Measurements from ENCODE around the gene WFS1.

Gene WFS1

DNA sequence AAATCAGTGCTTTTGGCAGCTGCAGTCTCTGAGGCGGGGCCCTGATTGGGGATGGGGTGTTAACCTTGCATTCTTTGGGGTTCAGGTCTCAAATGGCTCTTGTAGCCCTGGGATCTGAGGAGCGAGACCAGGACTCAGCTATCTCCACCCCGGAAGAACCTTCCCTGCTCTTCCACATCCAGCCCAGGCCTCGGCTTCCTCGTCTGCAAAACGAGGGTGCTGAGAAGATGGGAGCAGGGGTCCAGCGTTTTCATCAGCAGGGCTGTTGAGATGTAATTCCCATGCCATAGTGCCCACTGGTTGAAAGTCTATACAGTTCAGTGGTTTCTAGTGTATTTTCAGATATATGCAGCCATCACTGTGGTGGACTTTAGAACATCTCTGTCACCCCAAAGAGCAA, 34.6 kb upstream of the WFS1 start:
- no peak for DNase-seq

DNA sequence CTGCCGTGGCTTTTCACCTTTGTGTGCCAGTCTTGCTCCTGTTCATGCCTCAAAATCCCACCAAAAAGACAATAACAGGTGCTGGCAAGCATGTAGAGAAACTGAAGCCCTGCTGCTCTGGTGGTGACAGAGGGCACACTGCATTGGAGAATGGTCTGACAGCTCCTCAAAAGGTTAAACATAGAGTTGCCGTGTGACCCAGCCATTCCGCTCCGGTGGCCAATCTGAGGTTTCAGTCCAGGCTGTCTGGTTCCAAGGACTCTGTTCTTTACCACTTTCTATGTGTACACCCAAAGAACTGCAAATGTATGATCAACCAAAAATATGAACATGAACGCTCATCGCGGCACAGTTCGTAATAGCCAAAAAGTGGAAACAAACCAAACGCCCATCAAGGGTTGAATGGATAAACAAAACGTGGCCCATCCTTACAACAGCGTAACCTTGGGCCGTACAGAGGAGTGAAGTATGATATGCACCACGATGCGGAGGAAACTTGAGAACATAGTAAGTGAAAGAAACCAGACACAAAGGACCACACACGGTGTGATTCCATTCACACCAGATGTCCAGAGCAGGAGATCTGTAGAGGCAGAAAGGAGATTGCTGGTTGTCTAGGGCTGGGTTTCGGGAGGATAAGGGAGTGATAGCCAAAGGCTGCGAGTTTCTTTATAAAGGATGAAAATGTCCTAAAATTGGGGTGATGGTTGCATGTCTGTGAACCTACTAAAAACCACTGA, 33.6 kb upstream of the WFS1 start:
- DNase-seq: no peak

DNA sequence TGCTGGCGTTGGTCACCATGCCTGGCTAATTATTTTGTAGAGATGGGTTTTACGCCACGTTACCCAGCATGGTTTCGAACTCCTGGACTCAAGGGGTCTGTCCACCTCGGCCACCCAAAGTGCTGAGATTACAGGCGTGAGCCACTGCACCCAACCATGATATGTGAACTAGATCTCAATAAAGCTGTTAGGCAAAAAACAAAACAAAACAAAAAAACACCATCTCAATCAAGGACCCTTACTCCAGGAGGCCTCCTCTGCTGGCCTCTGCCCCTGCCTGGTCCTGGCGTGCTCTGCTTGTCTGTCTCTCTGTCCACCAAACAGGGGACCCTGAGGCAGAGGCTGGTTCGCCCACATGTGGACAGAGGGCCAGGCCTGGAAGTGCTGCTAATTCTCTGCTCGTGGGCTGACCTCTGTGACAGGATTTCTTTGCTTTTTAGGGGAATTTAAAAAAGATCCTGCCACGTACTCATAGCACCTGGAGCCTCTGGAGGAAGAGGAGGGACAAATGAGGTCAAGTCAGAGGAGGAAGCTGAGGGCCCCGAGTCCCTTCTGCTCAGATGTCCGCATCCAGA, 32.7 kb upstream of the WFS1 start:
- DNase-seq: no peak

DNA sequence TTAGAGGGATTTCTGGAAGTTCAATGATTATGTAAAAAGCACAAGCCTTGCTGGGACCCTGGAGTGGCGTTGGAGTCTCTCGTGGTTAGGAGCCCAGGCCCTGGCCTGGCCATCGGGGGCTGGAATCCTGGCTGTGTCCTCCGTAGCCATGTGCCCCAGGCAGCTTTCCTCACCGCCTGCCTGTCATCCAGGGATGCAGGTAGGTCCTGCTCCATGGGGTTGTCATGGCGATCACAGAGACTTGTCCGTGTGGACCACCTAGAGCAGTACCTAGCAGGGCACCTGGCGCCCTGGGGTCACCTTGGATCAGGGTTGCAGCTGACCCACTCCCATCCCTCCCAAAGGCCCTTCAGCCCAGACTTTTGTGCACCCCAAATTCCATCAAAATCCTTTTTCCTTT, 30.2 kb upstream of the WFS1 start:
- DNase-seq: no peak

DNA sequence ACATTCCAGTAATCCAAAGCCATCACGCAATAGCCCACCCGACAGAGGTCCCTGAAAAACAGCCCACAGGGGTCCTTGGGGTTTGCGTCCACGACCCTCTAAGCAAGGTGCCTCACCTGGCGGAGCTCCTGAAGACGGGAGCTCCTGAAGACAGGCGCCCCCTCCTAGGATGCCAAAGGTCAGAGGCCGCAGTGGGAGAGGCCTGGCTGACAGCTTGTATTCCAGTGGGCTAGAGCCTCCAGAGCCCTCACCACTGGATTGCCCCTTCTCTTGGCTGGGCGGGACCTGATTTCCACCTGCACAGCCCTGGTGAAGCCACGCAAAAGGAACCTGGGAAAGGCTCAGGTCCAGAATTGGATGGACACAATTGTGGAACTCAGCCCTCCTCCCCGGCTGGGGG, 29.7 kb upstream of the WFS1 start:
- DNase-seq: no peak

DNA sequence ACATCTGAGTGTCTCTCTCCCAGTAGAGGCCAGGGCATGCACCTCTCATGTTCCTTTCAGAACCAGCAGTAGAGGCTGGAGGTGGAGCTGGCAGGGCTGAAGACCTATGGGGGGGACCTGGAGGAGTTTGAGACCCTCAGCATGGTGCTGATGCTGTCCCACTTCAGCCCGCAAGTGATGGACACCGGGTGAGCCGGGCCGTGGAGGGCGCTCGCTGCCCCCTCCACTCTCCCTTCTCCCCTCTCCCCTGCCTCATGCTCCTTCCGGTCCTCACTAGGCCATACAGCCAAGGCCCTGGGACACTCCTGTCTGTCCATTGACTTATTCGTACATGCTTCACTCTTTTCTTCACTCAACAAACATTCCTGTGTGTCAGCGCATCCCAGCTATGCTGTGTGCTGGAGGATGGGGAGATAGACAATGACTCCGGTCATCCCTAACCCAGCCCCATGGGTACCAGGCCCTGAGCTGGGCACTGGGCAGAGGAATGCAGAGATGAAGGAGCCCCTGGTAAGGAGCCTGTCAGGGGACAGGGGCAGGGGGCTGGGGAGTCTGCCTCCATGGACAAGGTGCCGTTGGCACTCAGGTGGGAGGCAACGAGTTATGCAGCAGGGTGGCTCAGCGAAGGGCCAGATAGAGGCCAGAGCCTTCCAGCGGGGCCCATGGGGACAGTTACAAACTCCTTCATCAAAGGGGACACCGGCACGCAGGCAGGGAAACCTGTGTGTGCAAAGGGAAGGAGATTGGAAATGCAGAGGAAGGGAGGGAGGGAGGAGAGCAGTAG, 28.4 kb upstream of the WFS1 start:
- no peak for DNase-seq

DNA sequence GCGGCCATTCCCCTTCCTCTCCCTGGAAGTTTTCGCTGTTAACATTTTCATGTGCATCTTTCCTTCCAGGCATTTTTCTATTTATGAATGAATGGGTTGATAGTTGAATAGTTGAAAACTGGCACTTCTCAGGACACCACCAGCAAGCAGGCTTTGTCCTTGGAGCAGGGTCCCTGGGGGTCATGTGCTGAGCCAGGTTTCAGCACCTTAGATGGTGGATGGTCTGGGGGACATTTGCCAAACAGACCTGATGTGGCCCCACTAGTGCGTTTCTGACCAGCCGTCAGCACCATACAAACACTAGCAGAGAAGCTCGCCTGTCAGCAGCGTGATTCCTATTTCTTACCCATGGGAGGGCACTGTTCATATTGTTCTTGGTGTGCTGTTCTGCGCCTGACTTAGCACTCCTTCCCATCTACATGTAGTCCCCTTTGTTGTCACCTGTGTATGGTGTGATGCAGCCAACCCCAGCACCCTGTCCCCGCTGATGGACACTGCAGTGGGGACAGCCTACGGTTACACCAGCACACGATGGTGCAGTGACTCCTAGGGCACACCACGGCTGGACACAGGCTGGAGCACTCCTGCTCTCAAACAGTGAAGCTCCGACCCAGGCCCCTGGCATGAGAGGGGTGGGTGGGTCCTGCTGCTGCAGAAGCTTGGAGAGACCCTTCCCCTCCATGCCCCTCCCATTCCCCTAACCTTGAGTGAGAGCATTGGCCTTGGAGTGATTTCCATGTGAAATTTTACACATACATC, 27.2 kb upstream of the WFS1 start:
- DNase-seq: no peak

DNA sequence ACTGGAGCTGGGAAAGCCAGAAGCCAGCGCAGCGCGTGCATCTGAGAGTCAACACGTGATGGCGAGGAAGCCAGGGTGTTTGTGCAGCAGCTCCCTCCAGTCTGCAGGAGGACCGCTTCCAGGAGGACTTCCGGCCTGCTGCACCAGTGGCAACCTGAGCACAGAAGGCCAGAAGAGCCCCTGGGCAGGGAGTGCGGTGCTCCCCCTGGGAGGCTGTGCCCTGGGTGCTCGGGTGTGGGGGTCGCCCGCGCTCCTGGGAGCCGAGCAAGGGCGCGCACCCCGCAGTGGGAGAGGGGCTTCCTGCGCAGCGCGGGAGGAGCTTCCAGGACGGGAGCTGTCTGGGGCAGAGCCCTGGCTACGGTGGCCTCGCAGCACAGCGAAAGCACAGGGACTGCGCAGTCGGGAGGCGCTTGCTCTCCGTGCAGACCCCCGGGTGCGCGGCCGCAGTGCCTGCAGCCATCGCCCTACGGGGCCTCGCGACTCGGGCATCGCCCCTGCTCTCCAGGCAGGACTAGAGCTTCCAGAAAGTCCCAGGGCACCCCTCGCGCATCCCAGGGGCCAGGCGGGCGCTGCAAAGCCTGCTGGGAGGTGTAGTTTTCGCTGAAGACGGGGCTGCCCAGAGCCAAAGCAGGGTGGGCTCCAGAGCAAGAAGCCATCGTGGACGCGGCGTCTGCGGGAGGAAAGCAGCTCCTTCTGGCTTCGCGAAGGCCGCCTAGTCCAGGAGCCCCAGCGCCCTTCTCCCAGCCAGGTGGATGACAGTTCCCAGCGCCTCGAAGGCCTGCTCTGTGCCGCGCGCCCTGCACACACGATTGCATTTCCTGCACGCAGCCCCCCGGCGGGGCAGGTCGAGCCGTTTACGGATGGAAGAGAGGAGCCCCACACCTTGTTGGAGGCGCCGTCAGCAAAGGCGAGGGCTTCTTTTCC, 24.1 kb upstream of the WFS1 start:
- no peak for DNase-seq

DNA sequence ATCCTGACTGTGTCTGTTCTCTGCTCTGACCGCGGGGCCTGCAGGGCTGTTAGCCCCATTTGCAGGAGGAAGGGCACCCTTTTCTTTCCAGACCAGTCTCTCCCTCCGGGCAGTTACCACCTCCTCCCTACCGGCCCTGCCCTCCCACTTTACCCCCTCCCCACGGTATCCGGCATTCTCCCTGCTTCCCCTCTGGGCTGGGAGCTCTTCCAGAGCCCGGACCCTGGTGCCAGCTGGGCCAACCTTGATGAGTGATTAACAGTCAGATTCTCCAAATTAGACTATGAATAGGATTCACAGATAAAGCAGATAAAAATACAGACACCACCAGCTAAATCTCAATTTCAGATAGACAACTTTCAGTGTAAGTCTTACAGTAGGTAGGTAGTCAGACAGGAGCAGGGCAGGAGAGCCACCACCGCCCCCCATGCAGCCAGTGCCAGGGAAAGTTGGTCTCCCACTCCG, 23.4 kb upstream of the WFS1 start:
- no peak for DNase-seq

DNA sequence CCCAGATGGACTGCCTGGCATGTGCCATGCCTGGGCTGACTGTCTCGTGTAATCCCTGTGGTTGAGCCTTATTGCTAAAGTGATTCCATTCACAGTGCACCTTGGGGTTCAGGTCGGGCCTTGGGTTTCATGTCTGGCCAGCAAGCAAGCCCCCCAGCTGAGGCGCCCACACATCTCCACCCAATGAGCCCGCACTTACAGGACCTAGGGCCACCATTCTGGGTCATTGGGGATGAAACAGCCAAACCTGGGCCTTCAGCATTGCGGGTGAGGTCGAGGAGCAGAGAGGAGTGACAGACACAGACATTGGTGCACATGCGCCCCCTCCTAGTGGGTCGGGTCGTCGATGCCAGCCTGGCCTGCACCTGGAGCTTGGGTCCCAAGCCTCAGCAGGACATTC, 21.3 kb upstream of the WFS1 start:
- no peak for DNase-seq

DNA sequence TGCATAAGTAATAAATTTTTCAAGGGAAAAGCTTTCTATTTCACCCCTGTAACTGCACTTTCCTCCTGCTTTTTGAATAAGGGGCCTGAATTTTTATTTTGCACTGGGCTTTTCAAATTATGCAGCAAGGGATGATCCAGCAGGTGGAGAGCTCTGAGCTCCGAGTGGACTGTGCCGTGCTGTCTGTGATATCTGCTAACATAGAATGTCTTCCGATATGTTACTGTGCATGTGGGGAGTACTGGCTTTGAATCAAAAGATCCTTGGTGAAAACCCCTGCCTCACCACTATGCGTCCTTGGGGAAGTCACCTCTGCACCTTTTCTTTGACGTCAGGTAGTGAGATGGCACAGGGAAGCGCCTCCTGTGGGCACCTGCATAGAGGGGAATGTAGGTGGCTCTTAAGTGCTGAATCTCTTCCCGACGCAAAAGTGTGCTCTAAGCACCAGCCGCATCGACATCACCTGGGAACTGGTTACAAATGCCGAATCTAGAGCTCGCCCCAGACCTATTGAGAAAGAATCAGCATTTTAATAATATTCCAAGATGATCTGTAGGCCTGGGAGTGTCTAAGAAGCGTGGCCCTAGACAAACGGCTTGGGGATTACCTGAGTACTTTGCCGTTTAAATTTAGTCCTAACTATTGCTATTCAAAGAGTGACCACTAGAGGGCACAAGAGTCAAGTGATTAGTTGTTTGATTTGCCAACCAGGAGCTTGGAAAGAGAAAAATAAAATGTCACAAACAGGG, 19.2 kb upstream of the WFS1 start:
- no peak for DNase-seq

DNA sequence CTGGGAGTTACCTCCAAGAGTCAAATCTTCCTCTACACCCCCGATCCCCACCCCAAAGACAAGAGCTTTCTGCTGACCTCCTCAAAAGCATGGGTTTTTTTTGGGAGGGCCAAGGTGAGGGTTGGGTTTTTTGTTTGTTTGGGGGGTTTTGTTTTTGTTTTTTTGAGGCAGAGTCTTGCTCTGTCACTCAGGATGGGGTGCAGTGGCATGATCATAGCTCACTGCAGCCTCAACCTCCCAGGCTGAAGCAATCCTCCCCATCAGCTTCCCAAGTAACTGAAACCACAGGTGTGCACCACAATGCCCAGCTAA, 18.7 kb upstream of the WFS1 start:
- DNase-seq: no peak

DNA sequence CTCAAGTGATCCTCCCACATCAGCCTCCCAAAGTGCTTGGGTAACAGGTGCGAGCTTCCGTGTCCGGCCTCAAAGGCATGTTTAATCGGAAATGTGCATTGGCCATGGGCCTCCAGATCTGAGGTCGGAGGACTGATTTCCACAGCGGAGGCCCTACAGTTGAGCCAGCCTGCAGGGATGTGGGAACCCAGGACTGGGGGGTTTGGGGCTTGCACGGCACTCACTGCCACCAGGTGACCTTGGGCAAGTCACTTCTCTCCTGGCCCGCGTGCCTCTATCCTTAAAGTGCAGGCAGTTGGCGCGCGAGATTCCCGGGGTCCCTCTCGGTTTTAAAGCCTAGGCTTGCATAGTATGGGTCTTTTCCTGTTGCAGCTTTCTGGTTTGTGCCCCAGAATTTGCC, 18.3 kb upstream of the WFS1 start:
- no peak for DNase-seq

DNA sequence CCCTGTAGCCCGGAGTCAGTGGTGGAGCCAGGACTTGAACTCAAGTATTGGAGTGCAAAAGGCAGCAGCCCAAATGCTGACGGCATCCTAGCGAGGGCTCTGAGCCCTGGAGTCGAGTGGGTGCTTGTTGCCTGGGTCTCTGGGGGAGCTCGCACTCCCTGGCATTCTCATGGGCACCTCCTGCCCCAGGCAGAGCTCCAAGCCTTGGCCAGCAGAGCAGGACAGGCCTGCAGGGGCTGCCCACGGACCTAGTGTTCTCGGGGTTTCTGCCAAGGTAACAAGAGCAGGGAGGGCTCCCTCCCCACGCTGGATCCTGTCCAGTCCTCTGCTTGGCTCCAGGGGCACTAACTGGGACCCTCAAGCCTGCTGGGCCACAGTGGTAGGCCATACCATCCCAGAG, 17.6 kb upstream of the WFS1 start:
- DNase-seq: no peak

DNA sequence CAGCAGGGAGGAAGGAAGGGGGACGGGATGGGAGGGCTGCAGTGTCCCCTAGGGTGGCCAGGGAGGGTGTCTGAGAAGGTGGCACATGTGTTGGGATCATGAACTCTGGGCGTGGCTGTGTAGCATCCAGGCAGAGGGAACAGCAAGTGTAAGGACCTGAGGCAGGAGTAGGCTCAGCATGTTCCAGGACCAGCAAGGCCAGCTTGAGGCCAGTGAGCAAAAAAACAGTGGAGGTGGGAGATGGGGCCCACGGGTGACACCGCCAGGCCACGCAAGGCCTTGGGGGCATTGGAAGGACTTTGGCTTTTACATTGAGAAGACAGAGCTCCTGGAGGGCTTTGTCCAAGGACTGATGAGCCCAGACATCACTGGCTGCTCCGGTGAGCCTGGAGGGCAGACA, 16.5 kb upstream of the WFS1 start:
- no peak for DNase-seq

DNA sequence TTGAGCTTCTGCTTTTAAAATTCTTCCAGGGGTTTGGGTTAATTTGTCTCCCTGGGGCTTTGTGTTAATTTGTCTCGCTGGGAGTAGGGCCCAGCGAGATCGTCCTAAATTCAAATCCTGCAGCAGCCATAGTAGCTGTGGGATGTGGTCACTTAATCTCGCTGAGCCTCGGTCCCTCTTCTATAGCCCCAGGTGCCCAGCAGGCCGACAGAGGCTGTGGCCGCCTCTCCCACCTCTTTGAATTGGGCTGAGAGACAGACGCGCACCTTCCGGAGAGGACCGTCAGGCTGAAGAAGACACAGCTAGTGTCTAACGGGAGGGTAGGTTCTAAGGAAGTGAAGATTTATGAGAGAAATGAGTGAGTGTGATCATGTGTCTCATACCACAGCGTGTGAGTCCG, 15.7 kb upstream of the WFS1 start:
- DNase-seq: no peak

DNA sequence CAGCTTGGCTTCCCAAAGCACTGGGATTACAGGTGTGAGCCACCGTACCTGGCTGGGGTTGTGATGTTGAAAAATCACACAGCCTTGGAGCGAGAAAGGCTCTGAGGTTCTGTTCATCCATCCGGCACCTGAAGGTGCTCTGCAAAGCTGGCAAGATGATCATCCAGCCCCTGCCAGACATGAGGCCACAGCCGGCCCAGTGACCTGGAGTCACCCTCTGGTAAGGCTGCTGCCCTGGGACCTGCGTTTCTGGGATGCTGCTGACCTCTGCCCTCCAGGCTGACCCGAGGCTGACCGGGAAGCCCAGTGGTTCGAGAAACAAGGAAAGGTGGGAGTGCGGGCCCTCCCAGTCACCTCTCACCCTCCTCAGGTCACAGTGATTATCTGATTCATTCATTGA, 13.5 kb upstream of the WFS1 start:
- no peak for DNase-seq

DNA sequence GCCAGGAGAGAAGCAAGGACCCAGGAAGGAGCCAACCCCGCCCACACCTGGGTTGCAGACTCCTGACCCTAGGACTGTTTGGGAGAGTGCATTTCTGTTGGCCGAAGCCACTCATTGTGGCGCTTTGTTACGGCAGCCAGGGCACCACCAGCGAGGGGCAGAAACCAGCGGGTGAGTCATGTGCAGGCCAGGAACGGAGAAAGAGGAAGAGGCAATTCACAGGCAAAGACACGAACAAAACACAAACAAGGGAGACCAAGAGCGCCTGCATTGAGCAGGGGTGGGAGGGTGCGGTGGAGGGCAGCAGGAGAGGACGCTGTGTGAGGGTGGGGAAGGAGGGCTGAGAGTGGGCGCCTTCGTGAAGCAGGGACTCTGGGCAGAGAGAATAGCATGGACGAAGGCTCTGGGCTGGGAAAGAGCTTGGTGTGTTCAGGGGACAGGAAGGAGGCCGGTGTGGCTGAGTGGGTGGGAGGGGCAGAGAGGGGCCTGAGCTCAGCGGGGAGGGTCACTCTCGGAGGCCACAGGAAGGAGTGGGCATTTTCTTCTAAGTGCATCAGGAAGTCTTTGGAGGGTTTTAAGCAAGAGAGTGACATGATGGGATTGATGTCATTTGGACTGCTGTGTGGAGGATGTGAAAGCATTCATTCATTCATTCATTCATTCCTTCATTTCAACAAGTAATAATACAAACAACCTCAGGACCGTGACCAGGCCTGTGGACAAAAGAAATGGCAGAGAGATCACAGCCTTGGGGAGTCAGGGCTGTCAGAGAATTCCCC, 12.2 kb upstream of the WFS1 start:
- DNase-seq: no peak

DNA sequence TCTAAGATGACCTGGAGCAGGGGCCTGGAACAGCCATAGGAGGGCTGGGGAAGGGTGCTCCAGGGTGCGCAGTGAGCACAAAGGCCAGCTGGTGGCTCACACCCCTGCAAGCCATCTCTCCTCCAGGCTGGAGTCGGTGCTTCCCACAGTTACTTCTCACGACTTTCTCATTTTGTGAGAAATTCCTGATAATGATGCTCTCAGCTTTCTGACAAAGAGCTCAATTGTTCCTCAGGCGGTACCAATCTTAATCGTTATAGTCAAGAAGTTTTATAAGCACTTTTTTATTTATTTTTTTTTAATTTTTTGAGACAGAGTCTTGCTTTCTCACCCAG, 11.7 kb upstream of the WFS1 start:
- DNase-seq: no peak

DNA sequence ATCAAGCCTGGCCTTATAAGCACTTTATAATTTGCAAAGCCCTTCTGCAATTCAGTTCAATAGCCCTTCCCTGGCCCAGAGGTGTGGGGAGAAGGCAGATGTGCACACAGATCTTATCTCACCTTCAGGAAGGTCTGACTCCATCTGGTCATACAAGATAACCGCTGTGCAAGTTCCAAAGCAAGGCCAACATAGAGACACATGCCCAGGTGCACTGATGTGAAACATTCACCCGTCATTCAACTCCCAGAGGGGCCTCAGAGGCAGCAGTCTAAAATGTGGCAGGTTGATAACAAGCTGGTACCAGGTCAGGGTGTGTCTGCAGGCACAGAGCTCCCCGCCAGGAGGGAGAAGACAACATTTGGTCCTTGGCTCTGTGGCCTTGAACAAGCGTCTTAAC, 10.9 kb upstream of the WFS1 start:
- no peak for DNase-seq

DNA sequence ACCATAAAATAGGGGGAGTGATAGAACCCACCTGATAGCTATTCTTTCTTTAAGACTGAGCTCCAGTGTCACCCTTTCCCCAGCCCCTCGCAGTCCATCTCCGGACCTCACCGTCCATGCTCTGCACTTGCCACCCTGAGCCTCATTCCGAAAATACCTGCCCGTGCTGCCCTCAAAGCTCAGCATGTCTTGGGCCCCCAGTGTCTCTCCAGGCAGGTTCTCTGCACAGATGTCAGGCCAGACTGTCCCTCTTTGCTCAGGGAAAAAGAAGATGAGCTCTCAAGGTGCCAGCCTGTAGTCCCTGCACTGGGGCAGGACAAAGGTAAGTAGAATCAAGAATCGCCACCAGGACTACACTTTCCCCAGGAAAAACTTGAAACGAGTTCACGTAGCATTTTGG, 9.8 kb upstream of the WFS1 start:
- no peak for DNase-seq
